B cell (primary cell): ENCODE results near the gene CAMK1. TPM values are rescaled to one million over a fixed set of nuclear protein-coding genes. Genes with fewer than 3 reads are reported as not detected.

Experiments
- ATAC-seq: fragments of 200-7000 bp; cut with Tn5 transposase; one replicate; pipeline ENCODE4 v1.10.0; 2021; ENCODE audit warnings: low read depth, mild to moderate bottlenecking, moderate number of reproducible peaks, moderate library complexity
- CTCF ChIA-PET: fragments of 350-600 bp; sonication (Branson Sonifier 250); formaldehyde crosslinking; loops from one replicate; lab custom pipeline; 2021; ENCODE audit warnings: antibody characterized with exemption, inconsistent platforms; lab: Charles Lee
- POLR2A ChIA-PET: fragments of 350-600 bp; sonication (Branson Sonifier 250); formaldehyde crosslinking; loops from one replicate; lab custom pipeline; 2021; ENCODE audit warnings: antibody characterized with exemption; lab: Charles Lee
- DNase-seq: peaks from one replicate; pipeline ENCODE4 v3.0.0; 2013
- H2AFZ ChIP-seq: 2 replicates; pipeline ENCODE4 v1.6.1; 2012; ENCODE audit warnings: mild to moderate bottlenecking, low read depth, low read length; ENCODE audit not compliant: insufficient read depth, poor library complexity, severe bottlenecking
- H3K27ac ChIP-seq, 2 donors: 1 replicate in 1 of 2; 2 replicates in 1 of 2; pipeline ENCODE4 v1.5.1; 2012 to 2013; ENCODE audit warnings: low read length in 2 of 2, mild to moderate bottlenecking in 2 of 2, moderate library complexity in 1 of 2
- H3K27me3 ChIP-seq, 4 experiments: fragments of 200-600 bp in 1 of 4; sonication (generic) in 1 of 4; replicated peaks in 1 of 4; 1 replicate in 2 of 4; 2 replicates in 2 of 4; pipeline versions ENCODE4 v1.6.1 to v1.7.0; 2013 to 2016; ENCODE audit warnings: low read length in 3 of 4, mild to moderate bottlenecking in 2 of 4, mixed read lengths in 1 of 4, moderate library complexity in 1 of 4; ENCODE audit not compliant: insufficient read depth in 4 of 4, control insufficient read depth in 3 of 4; ENCODE audit errors: control extremely low read depth in 1 of 4
- H3K36me3 ChIP-seq, 2 experiments: replicated peaks in 1 of 2; 1 replicate in 1 of 2; 2 replicates in 1 of 2; pipeline versions ENCODE4 v1.6.1 to v1.7.1; 2013; ENCODE audit warnings: low read length in 1 of 2; ENCODE audit not compliant: insufficient read depth in 2 of 2, control insufficient read depth in 1 of 2; ENCODE audit errors: control extremely low read depth in 1 of 2, extremely low read depth in 1 of 2
- H3K4me1 ChIP-seq, 2 donors: fragments of 200-600 bp in 1 of 2; sonication (generic) in 1 of 2; 1 replicate in 1 of 2; 2 replicates in 1 of 2; pipeline versions ENCODE4 v1.5.1 to v1.6.1; 2013 to 2017; ENCODE audit warnings: low read length in 2 of 2; ENCODE audit not compliant: control insufficient read depth in 2 of 2, insufficient read depth in 2 of 2
- H3K4me2 ChIP-seq: replicated peaks from 2 replicates; pipeline ENCODE3; 2012; ENCODE audit warnings: mild to moderate bottlenecking, low read depth, low read length; ENCODE audit not compliant: poor library complexity, severe bottlenecking
- H3K4me3 ChIP-seq, 5 experiments: fragments of 200-600 bp in 1 of 5; sonication (generic) in 1 of 5; 1 replicate in 3 of 5; 2 replicates in 2 of 5; pipeline versions ENCODE4 v1.5.1 to v1.7.0; 2011 to 2016; ENCODE audit warnings: low read length in 4 of 5, mild to moderate bottlenecking in 4 of 5, low read depth in 2 of 5, control low read depth in 1 of 5, moderate library complexity in 1 of 5; ENCODE audit not compliant: insufficient read depth in 1 of 5; ENCODE audit errors: control extremely low read depth in 1 of 5, extremely low read depth in 1 of 5
- H3K79me2 ChIP-seq: fragments of 200-600 bp; sonication (generic); one replicate; pipeline ENCODE4 v1.6.0; 2016; ENCODE audit warnings: low read length; ENCODE audit not compliant: control insufficient read depth, insufficient read depth
- H3K9ac ChIP-seq: fragments of 200-600 bp; sonication (generic); 2 replicates; pipeline ENCODE4 v1.6.1; 2017; ENCODE audit warnings: mild to moderate bottlenecking, low read length, moderate library complexity
- H3K9me3 ChIP-seq, 3 donors: one replicate each; pipeline versions ENCODE4 v1.6.1 to v1.7.1; 2013; ENCODE audit warnings: low read length in 2 of 3; ENCODE audit not compliant: control insufficient read depth in 2 of 3, insufficient read depth in 1 of 3; ENCODE audit errors: control extremely low read depth in 1 of 3
- H4K20me1 ChIP-seq: 2 replicates; pipeline ENCODE4 v1.6.0; 2012; ENCODE audit warnings: mild to moderate bottlenecking, low read length; ENCODE audit not compliant: insufficient read depth, control insufficient read depth, poor library complexity, severe bottlenecking
- H3K27ac Mint-ChIP-seq: one replicate; pipeline ENCODE4 v1.8.0; 2021; ENCODE audit warnings: mixed read lengths
- H3K27me3 Mint-ChIP-seq: one replicate; pipeline ENCODE4 v1.8.0; 2021; ENCODE audit warnings: mixed read lengths
- H3K4me1 Mint-ChIP-seq: one replicate; pipeline ENCODE4 v1.8.0; 2021; ENCODE audit warnings: mixed read lengths
- H3K4me3 Mint-ChIP-seq: one replicate; pipeline ENCODE4 v1.8.0; 2021; ENCODE audit warnings: mixed read lengths
- H3K9me3 Mint-ChIP-seq: one replicate; pipeline ENCODE4 v1.8.0; 2022; ENCODE audit warnings: mixed read lengths; ENCODE audit not compliant: insufficient read depth
- EZH2 ChIP-seq: IDR thresholded peaks from 2 replicates; pipeline ENCODE4 v1.6.1; 2012; ENCODE audit warnings: borderline replicate concordance, low read depth, mild to moderate bottlenecking, moderate library complexity, low read length; ENCODE audit not compliant: insufficient read depth, poor library complexity, severe bottlenecking
- WGBS: methylation state at CpG from one replicate; pipeline ENCODE4 v1.1.5; 2013; ENCODE audit warnings: missing lambda C conversion rate; ENCODE audit not compliant: insufficient coverage; 5-methylcytosine and 5-hydroxymethylcytosine counted together
- intact Hi-C: fragments of 100-400 bp; cut with micrococcal nuclease; formaldehyde crosslinking; loops from one replicate; pipeline ENCODE4 v1.10.0; 2022
- polyA plus RNA-seq: library from polyadenylated mRNA; depleted of rRNA; stranded (reverse); fragments of >200 nt; gene quantifications from 2 replicates; pipeline ENCODE4 v1.2.3, GENCODE V29; 2012
- total RNA-seq, 2 donors: library from RNA; stranded (reverse); fragments of 120-200 nt in 1 of 2; gene quantifications; 1 replicate in 1 of 2; 2 replicates in 1 of 2; pipeline versions ENCODE4 v1.2.3 to v1.2.4, GENCODE V29; 2013 to 2022
- TF ChIP-seq, protein P1 (sequence below): fragments of 200-600 bp; IDR thresholded peaks from one replicate; pipeline ENCODE4 v1.8.0; 2022; ENCODE audit warnings: antibody characterized with exemption, mild to moderate bottlenecking

The CAMK1 gene
- total and polyA plus RNA-seq, 2 donors (not counting 1 experiment from before 2014, with no cell fraction given), result 0.57 to 0.82 TPM

DNA sequence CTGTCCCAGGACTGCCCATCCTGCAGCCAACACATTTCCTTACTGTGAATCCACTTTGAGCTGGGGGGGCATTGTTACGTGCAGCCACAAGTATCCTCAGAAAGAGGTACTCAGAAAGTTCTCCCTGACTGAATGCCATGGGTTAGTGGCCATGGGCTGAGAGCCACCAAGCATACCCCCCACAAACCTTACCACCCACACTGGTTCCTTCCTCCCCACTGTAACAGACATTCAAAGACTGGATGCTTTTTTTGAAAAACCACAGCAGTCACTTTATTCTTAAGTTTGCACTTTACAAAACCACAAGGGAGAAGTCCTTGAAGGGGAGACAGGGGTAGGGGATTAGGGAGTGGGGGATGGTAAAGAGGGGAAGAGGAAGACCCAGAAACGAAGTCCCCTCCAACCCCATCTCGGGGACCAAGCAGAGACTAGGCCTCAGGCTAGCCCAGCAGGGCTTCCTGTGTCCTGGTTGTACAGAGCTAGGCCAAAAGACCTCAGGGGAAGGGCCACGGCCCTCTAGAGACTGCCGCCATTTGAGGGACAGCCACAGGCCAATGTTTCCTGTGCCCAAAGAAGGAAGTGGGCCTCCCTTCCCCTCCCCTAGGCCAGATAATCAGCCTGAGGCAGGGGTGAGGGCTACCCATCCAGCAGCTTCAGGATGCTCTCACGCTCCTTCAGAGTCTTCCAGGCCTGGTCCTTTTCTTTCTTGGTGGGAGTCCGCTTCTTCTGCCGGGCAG, 10.1 kb upstream of the CAMK1 start:
- TF ChIP-seq EZH2, result no peak
- TF ChIP-seq, protein P1, sequence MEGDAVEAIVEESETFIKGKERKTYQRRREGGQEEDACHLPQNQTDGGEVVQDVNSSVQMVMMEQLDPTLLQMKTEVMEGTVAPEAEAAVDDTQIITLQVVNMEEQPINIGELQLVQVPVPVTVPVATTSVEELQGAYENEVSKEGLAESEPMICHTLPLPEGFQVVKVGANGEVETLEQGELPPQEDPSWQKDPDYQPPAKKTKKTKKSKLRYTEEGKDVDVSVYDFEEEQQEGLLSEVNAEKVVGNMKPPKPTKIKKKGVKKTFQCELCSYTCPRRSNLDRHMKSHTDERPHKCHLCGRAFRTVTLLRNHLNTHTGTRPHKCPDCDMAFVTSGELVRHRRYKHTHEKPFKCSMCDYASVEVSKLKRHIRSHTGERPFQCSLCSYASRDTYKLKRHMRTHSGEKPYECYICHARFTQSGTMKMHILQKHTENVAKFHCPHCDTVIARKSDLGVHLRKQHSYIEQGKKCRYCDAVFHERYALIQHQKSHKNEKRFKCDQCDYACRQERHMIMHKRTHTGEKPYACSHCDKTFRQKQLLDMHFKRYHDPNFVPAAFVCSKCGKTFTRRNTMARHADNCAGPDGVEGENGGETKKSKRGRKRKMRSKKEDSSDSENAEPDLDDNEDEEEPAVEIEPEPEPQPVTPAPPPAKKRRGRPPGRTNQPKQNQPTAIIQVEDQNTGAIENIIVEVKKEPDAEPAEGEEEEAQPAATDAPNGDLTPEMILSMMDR, result no peak
- H3K27me3 ChIP-seq, result no peaks in the 10 kb centered on the region
- Mint-ChIP-seq H3K4me3 (peak overlapping the region; percentile 40), H3K9me3 (no peaks in the 10 kb centered on the region), H3K27ac (peak overlapping the region; percentile 78), H3K4me1 (peaks cover 59% of the 10 kb centered on the region), H3K27me3 (no peaks in the 10 kb centered on the region)
- peak overlapping the region in 3 of 5 experiments; percentile 1 to 18 (median 3) for H3K4me3 ChIP-seq
- peak; percentile 73 for DNase-seq
- peak overlapping the region; percentile 56 to 82 for H3K27ac ChIP-seq
- ChIA-PET POLR2A (interaction anchor here (0.9 to 3.7 kb wide), 3 partner anchors 13 to 30 kb away, joined by 3 to 18 read pairs (median 8); partner anchors contain the start of genes ARPC4, OGG1 and TADA3), CTCF (interaction anchor here (0.7 to 4.6 kb wide), 7 partner anchors 11 to 275 kb away, joined by 3 to 25 read pairs (median 7); partner anchors contain the start of genes ARPC4, OGG1 and TADA3)
- peak overlapping the region; percentile 19 for H3K9ac ChIP-seq
- H4K20me1 ChIP-seq, result no peaks in the 10 kb centered on the region
- peaks cover 51 to 59% of the 10 kb centered on the region in 2 donors for H3K4me1 ChIP-seq
- H3K36me3 ChIP-seq, result peaks cover 0 to 20% of the 10 kb centered on the region in 2 experiments
- ATAC-seq, result peak; percentile 74
- no peaks in the 10 kb centered on the region for H3K9me3 ChIP-seq
- intact Hi-C loops, result loop anchor here (1.0 to 5.0 kb wide), 4 partner anchors 12 to 247 kb away; partner anchors contain the start of genes BRPF1, FANCD2 and TADA3
- H2AFZ ChIP-seq, result peak overlapping the region; percentile 63
- H3K4me2 ChIP-seq, result peak overlapping the region; percentile 59
- WGBS, result 15% methylated on average over 6 of the region's 8 CpGs
- peaks cover 3% of the 10 kb centered on the region for H3K79me2 ChIP-seq
